Smooth muscle cell (in vitro differentiated cells): ENCODE results near the gene MIX23. TPM values are rescaled to one million over a fixed set of nuclear protein-coding genes. Genes with fewer than 3 reads are reported as not detected.

Experiments used
- DNase-seq: peaks from one replicate; lab custom pipeline; 2025; ENCODE audit not compliant: unreplicated experiment; lab: John Stamatoyannopoulos, UW
- H2AFZ ChIP-seq: fragments of 200-600 bp; sonication (generic); 2 replicates; pipeline ENCODE4 v1.6.0; 2016; ENCODE audit warnings: antibody characterized with exemption, low read depth, mild to moderate bottlenecking
- H3F3A ChIP-seq: fragments of 200-600 bp; sonication (generic); 2 replicates; pipeline ENCODE4 v1.6.0; 2017; ENCODE audit warnings: antibody characterized with exemption, low read depth
- H3K27ac ChIP-seq: fragments of 200-600 bp; sonication (generic); 2 replicates; pipeline ENCODE4 v1.5.1; 2016; ENCODE audit warnings: low read depth, mild to moderate bottlenecking
- H3K27me3 ChIP-seq: fragments of 200-600 bp; sonication (generic); 2 replicates; pipeline ENCODE4 v1.6.1; 2016; ENCODE audit warnings: low read depth, mild to moderate bottlenecking
- H3K36me3 ChIP-seq: fragments of 200-600 bp; sonication (generic); 2 replicates; pipeline ENCODE4 v1.5.1; 2016; ENCODE audit warnings: low read depth
- H3K4me1 ChIP-seq: fragments of 200-600 bp; sonication (generic); 2 replicates; pipeline ENCODE4 v1.5.1; 2016; ENCODE audit warnings: low read depth
- H3K4me2 ChIP-seq: fragments of 200-600 bp; sonication (generic); 2 replicates; pipeline ENCODE4 v1.6.0; 2016; ENCODE audit warnings: mild to moderate bottlenecking
- H3K4me3 ChIP-seq: fragments of 200-600 bp; sonication (generic); 2 replicates; pipeline ENCODE4 v1.5.1; 2016; ENCODE audit warnings: mild to moderate bottlenecking
- H3K79me2 ChIP-seq: fragments of 200-600 bp; sonication (generic); 2 replicates; pipeline ENCODE4 v1.6.0; 2016; ENCODE audit warnings: low read depth, mild to moderate bottlenecking
- H3K9ac ChIP-seq: fragments of 200-600 bp; sonication (generic); 2 replicates; pipeline ENCODE4 v1.6.0; 2016; ENCODE audit warnings: low read depth
- H3K9me3 ChIP-seq: fragments of 200-600 bp; sonication (generic); replicated peaks from 2 replicates; pipeline ENCODE4 v1.5.1; 2016; ENCODE audit warnings: low read depth
- H4K20me1 ChIP-seq: fragments of 200-600 bp; sonication (generic); 2 replicates; pipeline ENCODE4 v1.6.0; 2016; ENCODE audit warnings: low read depth
- WGBS: methylation state at CpG from one replicate; pipeline ENCODE4 v1.1.7; 2016; ENCODE audit warnings: low lambda C conversion rate; 5-methylcytosine and 5-hydroxymethylcytosine counted together
- polyA plus RNA-seq: library from polyadenylated mRNA; unstranded; fragments of >200 nt; fragmentation: Nextera tagmentation; extraction: Ambion mirVana; gene quantifications from 2 replicates; pipeline ENCODE4 v1.2.1, GENCODE V29; 2016
- total RNA-seq: library from RNA; depleted of rRNA; stranded (reverse); fragments of >200 nt; gene quantifications from 2 replicates; pipeline ENCODE4 v1.2.3, GENCODE V29; 2014
- TF ChIP-seq, protein P1 (sequence below): fragments of 200-600 bp; sonication (generic); IDR thresholded peaks from 2 replicates; pipeline ENCODE4 v1.5.1; 2017; ENCODE audit warnings: borderline replicate concordance, mild to moderate bottlenecking, antibody characterized with exemption; ENCODE audit not compliant: insufficient read depth, poor library complexity, severe bottlenecking

MIX23 gene
- total and polyA plus RNA-seq, 2 experiments from 2014 or later = 43.4 to 48.8 TPM

DNA sequence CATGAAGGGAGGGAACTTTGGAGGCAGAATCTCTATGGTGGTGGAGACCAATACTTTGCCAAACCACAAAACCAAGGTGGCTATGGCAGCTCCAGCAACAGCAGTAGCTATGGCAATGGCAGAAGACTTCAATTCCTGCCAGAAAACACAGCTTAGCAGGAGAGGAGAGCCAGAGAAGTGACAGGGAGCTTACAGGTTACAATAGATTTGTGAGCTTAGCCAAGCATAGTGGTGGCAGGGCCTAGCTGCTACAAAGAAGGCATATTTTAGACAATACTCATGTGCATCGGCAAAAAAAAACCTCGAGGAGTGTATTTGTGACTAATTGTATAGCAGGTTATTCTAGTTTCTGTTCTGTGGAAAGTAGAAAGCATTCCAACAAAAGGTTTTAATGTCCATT lies 64.4 kb downstream of the MIX23 start:
- no peaks in the 10 kb centered on the region for H3K27me3 ChIP-seq
- TF ChIP-seq, protein P1, sequence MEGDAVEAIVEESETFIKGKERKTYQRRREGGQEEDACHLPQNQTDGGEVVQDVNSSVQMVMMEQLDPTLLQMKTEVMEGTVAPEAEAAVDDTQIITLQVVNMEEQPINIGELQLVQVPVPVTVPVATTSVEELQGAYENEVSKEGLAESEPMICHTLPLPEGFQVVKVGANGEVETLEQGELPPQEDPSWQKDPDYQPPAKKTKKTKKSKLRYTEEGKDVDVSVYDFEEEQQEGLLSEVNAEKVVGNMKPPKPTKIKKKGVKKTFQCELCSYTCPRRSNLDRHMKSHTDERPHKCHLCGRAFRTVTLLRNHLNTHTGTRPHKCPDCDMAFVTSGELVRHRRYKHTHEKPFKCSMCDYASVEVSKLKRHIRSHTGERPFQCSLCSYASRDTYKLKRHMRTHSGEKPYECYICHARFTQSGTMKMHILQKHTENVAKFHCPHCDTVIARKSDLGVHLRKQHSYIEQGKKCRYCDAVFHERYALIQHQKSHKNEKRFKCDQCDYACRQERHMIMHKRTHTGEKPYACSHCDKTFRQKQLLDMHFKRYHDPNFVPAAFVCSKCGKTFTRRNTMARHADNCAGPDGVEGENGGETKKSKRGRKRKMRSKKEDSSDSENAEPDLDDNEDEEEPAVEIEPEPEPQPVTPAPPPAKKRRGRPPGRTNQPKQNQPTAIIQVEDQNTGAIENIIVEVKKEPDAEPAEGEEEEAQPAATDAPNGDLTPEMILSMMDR = no peak
- DNase-seq = no peak

DNA sequence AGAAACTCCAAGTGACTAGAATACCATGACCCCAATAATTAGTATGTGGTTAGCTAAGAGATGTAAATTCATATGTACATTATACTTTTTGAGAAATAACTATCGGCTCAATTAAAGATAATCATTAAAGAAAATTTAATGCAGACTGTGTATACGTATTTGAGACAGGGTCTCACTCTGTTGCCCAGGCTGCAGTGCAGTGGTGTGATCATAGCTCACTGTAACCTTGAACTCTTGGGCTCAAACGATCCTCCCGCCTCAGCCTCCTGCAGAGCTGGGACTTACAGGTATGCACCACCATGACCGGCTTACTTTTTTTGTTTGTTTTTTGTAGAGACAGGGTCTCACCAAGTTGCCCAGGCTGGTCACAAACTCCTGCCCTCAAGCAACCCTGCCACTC lies 66.7 kb downstream of the MIX23 start:
- H3K4me1 ChIP-seq = no peaks in the 10 kb centered on the region
- H2AFZ ChIP-seq = no peak overlapping the region
- no peaks in the 10 kb centered on the region for H3K36me3 ChIP-seq
- no peak overlapping the region for H3K9ac ChIP-seq
- no peak overlapping the region for H3K27ac ChIP-seq
- no peaks in the 10 kb centered on the region for H3K9me3 ChIP-seq
- H3K4me2 ChIP-seq = no peak overlapping the region
- H3K4me3 ChIP-seq = no peak overlapping the region
- TF ChIP-seq, protein P1 = no peak
- 74% methylated on average over 5 of the region's 5 CpGs for WGBS
- no peak for DNase-seq
- no peaks in the 10 kb centered on the region for H3K27me3 ChIP-seq
- H3K79me2 ChIP-seq = no peaks in the 10 kb centered on the region
- no peaks in the 10 kb centered on the region for H3F3A ChIP-seq
- no peaks in the 10 kb centered on the region for H4K20me1 ChIP-seq

More for the DNA sequence above, 64.4 kb downstream of the MIX23 start:
- no peaks in the 10 kb centered on the region for H3K9me3 ChIP-seq
- peak overlapping the region; percentile 46 for H3K27ac ChIP-seq
- H3K4me2 ChIP-seq = no peak overlapping the region
- no peaks in the 10 kb centered on the region for H4K20me1 ChIP-seq
- no peaks in the 10 kb centered on the region for H3K36me3 ChIP-seq
- H2AFZ ChIP-seq = no peak overlapping the region
- 86% methylated on average over 2 of the region's 2 CpGs for WGBS
- no peaks in the 10 kb centered on the region for H3K4me1 ChIP-seq
- H3F3A ChIP-seq = no peaks in the 10 kb centered on the region
- H3K4me3 ChIP-seq = no peak overlapping the region
- H3K79me2 ChIP-seq = no peaks in the 10 kb centered on the region
- no peak overlapping the region for H3K9ac ChIP-seq

DNA sequence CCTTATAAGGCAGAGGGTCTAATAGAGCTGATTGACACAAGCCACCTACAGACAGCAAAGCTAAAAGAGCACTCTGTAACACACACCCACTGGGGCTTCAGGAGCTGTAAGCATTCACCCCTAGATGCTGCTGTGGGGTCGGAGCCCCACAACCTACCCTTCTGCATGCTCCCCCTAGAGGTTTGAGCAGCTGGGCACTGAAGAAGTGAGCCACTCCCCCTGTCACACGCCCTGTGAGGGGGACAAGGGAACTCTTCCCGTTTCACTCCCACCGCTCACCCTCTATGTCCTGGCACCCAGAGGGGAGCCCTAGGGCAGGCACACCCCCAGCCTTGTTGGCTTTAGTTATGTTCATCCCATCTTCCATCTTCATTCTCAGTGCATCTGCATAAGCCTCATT lies 67.4 kb downstream of the MIX23 start:
- Histone ChIP-seq H3F3A (no peaks in the 10 kb centered on the region), H3K9me3 (no peaks in the 10 kb centered on the region), H3K27ac (no peak overlapping the region), H3K4me1 (no peaks in the 10 kb centered on the region), H3K4me3 (no peak overlapping the region), H3K9ac (no peak overlapping the region), H3K79me2 (no peaks in the 10 kb centered on the region), H3K27me3 (no peaks in the 10 kb centered on the region), H3K36me3 (no peaks in the 10 kb centered on the region), H4K20me1 (no peaks in the 10 kb centered on the region), H2AFZ (no peak overlapping the region), H3K4me2 (no peak overlapping the region)
- WGBS = 34% methylated on average over 4 of the region's 4 CpGs
- TF ChIP-seq, protein P1 = no peak
- no peak for DNase-seq

DNA sequence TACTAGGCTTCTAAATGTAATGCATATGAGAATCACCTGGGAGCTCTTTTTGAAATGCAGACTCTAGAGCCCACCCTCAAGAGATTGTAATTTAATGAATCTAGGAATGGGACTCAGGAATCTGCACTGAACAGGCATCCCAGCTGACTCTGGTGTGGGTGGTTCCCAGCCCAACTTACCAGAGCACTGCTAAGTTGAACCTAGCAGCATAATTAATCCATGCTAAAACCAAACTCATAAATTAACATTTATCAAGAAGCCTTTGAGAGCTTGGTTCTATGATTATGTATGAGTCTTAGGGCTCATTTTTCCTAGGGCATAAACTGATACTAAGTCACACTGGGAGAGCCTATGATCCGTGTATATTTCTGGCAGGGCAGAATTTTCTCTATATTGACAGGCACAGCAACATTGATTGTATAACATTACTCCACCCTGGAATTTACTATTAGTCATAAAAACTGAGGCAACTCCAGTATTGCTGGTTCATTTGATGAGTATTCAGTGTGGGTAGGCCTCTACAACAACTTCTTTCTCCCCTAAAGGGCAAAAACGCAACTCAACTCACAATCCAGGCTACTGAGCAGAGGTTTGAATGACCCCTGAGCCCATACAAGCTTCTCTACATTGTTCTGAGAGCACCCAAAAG lies 68.7 kb downstream of the MIX23 start:
- Histone ChIP-seq H3K79me2 (no peaks in the 10 kb centered on the region), H3F3A (no peaks in the 10 kb centered on the region), H3K4me2 (no peak overlapping the region), H3K4me1 (no peaks in the 10 kb centered on the region), H3K9me3 (no peaks in the 10 kb centered on the region), H3K9ac (peak overlapping the region; percentile 11), H4K20me1 (no peaks in the 10 kb centered on the region), H2AFZ (no peak overlapping the region), H3K4me3 (no peak overlapping the region), H3K27me3 (no peaks in the 10 kb centered on the region), H3K27ac (peak overlapping the region; percentile 59), H3K36me3 (no peaks in the 10 kb centered on the region)
- DNase-seq = no peak
- WGBS = 88% methylated on average over 2 of the region's 2 CpGs
- TF ChIP-seq, protein P1 = no peak
